Parathyroid adenoma (tissue), 2 donors: Measurements from ENCODE around the gene IL7R.

ENCODE experiments used
- H2AFZ ChIP-seq: fragments of 300-600 bp; sonication (generic); one replicate; pipeline ENCODE4 v1.7.0; 2017; ENCODE audit warnings: antibody characterized with exemption, mild to moderate bottlenecking
- H3K27ac ChIP-seq: fragments of 300-600 bp; sonication (generic); one replicate; pipeline ENCODE4 v1.7.0; 2017
- H3K27me3 ChIP-seq: fragments of 300-600 bp; sonication (generic); one replicate; pipeline ENCODE4 v1.7.0; 2017; ENCODE audit warnings: low read length; ENCODE audit not compliant: control insufficient read depth, insufficient read depth
- H3K36me3 ChIP-seq: fragments of 300-600 bp; sonication (generic); one replicate; pipeline ENCODE4 v1.7.0; 2017; ENCODE audit warnings: low read length; ENCODE audit not compliant: control insufficient read depth, insufficient read depth
- H3K4me1 ChIP-seq: fragments of 300-600 bp; sonication (generic); one replicate; pipeline ENCODE4 v1.7.0; 2017; ENCODE audit warnings: control low read depth
- H3K4me2 ChIP-seq: fragments of 300-600 bp; sonication (generic); one replicate; pipeline ENCODE4 v1.7.0; 2017; ENCODE audit warnings: low read length
- H3K4me3 ChIP-seq: fragments of 300-600 bp; sonication (generic); one replicate; pipeline ENCODE4 v1.7.0; 2017; ENCODE audit warnings: low read depth, low read length
- H3K79me2 ChIP-seq: fragments of 300-600 bp; sonication (generic); one replicate; pipeline ENCODE4 v1.7.0; 2017; ENCODE audit warnings: control low read depth
- H3K9ac ChIP-seq: fragments of 300-600 bp; sonication (generic); one replicate; pipeline ENCODE4 v1.7.0; 2017; ENCODE audit warnings: mild to moderate bottlenecking
- H3K9me3 ChIP-seq: fragments of 300-600 bp; sonication (generic); one replicate; pipeline ENCODE4 v1.7.0; 2017; ENCODE audit warnings: low read length; ENCODE audit not compliant: control insufficient read depth
- CTCF ChIP-seq: fragments of 300-600 bp; sonication (generic); IDR thresholded peaks from one replicate; pipeline ENCODE4 v1.7.0; 2017; ENCODE audit warnings: antibody characterized with exemption, mild to moderate bottlenecking
- donor health status: primary hyperparathyroidism.

The IL7R gene

GRCh38 chr5:35815089-35815936 lies 41.4 kb upstream of the IL7R start:
- Histone ChIP-seq H3K9me3 (no peaks in the 10 kb centered on the region), H3K4me3 (no peak overlapping the region), H2AFZ (no peak overlapping the region), H3K36me3 (no peaks in the 10 kb centered on the region), H3K9ac (no peak overlapping the region), H3K27ac (no peak overlapping the region), H3K79me2 (no peaks in the 10 kb centered on the region), H3K27me3 (no peaks in the 10 kb centered on the region), H3K4me1 (no peaks in the 10 kb centered on the region), H3K4me2 (no peak overlapping the region)
- TF ChIP-seq CTCF = peak; percentile 18

GRCh38 chr5:35816881-35817521 lies 39.7 kb upstream of the IL7R start:
- H2AFZ ChIP-seq = no peak overlapping the region
- H3K9me3 ChIP-seq = no peaks in the 10 kb centered on the region
- no peak overlapping the region for H3K9ac ChIP-seq
- H3K4me3 ChIP-seq = no peak overlapping the region
- no peak overlapping the region for H3K4me2 ChIP-seq
- no peak for TF ChIP-seq CTCF
- H3K79me2 ChIP-seq = no peaks in the 10 kb centered on the region
- no peaks in the 10 kb centered on the region for H3K36me3 ChIP-seq
- H3K27me3 ChIP-seq = no peaks in the 10 kb centered on the region
- no peaks in the 10 kb centered on the region for H3K4me1 ChIP-seq
- no peak overlapping the region for H3K27ac ChIP-seq

- no peak overlapping the region for H3K4me3 ChIP-seq
- no peak overlapping the region for H3K9ac ChIP-seq
- H3K4me1 ChIP-seq = no peaks in the 10 kb centered on the region
- H3K9me3 ChIP-seq = no peaks in the 10 kb centered on the region
- no peaks in the 10 kb centered on the region for H3K79me2 ChIP-seq
- no peak overlapping the region for H3K4me2 ChIP-seq
- no peaks in the 10 kb centered on the region for H3K36me3 ChIP-seq
- H3K27me3 ChIP-seq = no peaks in the 10 kb centered on the region
- H2AFZ ChIP-seq = no peak overlapping the region
- no peak overlapping the region for H3K27ac ChIP-seq
- TF ChIP-seq CTCF = no peak
These were observed 37.7 kb upstream of the IL7R start for GRCh38 chr5:35819026-35819425.

DNA sequence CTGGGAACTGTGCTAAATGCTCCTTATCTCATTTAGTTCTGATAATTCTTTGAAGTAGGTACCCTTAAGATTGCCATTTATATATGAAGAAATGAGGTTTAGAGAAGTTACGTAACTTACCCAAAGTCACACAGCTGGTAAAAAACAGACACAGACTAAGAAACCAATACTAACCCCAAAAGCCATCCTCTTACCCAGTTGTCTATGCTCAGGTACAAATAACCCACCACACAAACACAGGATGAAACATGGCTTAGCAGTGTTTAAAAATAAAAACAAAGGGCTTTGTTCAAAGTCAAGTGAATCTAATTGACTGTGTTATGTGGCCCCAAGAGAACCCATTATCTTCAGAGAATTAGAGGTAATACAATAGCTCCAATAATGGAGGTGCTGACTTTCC lies 37.0 kb upstream of the IL7R start:
- H3K36me3 ChIP-seq = no peaks in the 10 kb centered on the region
- TF ChIP-seq CTCF = no peak
- no peaks in the 10 kb centered on the region for H3K79me2 ChIP-seq
- H3K4me2 ChIP-seq = no peak overlapping the region
- no peak overlapping the region for H3K4me3 ChIP-seq
- no peak overlapping the region for H3K27ac ChIP-seq
- no peaks in the 10 kb centered on the region for H3K4me1 ChIP-seq
- no peaks in the 10 kb centered on the region for H3K9me3 ChIP-seq
- no peak overlapping the region for H3K9ac ChIP-seq
- H3K27me3 ChIP-seq = no peaks in the 10 kb centered on the region
- H2AFZ ChIP-seq = no peak overlapping the region
